Ovary (tissue), 3 donors: ENCODE measurements around the gene KAT6B.

Experiments
- CTCF ChIP-seq, 3 donors: fragments of 450-650 bp in 2 of 3; fragments of 200-600 bp in 1 of 3; IDR thresholded peaks; one replicate each; pipeline versions ENCODE4 v1.5.1 to v1.8.0; 2016 to 2022; ENCODE audit warnings: antibody characterized with exemption in 3 of 3, mild to moderate bottlenecking in 1 of 3
- EP300 ChIP-seq: sonication (generic); formaldehyde crosslinking; IDR thresholded peaks from one replicate; pipeline ENCODE4 v1.6.1; 2017; ENCODE audit warnings: antibody characterized with exemption
- POLR2A ChIP-seq: fragments of 450-650 bp; IDR thresholded peaks from one replicate; pipeline ENCODE4 v1.6.1; 2017; ENCODE audit warnings: antibody characterized with exemption, mild to moderate bottlenecking, moderate library complexity
- donor health status: DM: no; HTN: no; CAD: no.

- TF ChIP-seq CTCF (IDR thresholded peaks at IDR 0.05): no peak
- TF ChIP-seq POLR2A: no peak
- TF ChIP-seq EP300: no peak
Observed at GRCh38 chr10:75070961-75071428, 244.6 kb downstream of the KAT6B start.
